GM19193 (cell line): ENCODE measurements around the gene TSPEAR.

Experiments
- POLR2A ChIP-seq: IDR thresholded peaks from 4 replicates; pipeline ENCODE4 v1.6.1; 2011; ENCODE audit not compliant: insufficient read depth, insufficient read length; ENCODE audit errors: extremely low read depth

The TSPEAR gene

DNA sequence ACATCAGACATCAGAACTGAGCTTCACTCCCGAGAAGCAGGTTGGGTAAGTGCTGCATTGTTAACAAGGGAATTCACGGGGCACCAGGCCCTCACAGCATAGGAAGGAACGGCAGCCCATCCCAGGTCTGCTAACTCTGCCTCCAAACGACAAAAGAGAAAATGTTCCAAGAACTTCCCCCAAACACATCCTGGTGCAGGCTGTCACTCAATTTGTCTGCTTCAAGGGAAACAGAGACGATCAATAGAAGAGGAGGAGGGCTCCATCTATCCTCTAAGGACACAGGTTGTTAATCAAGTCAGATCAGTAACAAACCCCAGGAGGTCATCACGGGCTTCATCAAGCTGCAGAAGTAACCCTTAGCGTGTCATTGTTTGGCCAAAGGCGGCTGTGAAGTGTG is 3.5 kb upstream of the TSPEAR start:
- TF ChIP-seq POLR2A, result no peak

DNA sequence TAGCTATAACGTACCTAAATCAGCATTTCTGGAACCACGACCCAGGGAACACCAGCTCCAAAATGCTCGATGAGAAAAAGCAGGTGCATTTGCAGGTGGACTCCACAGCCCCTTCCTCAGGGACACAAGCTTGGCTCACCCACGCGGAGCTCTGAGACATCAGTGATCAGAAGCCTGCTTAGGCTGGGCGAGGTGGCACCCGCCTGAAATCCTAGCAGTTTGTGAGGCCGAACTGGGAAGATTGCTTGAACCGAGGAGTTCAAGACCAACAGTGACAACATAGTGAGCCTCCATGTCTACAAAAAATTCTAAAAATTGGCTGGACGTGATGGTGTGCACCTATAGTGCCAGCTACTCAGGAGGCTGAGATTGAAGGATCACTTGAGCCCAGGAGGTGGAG is 2.5 kb upstream of the TSPEAR start:
- TF ChIP-seq POLR2A, result no peak

DNA sequence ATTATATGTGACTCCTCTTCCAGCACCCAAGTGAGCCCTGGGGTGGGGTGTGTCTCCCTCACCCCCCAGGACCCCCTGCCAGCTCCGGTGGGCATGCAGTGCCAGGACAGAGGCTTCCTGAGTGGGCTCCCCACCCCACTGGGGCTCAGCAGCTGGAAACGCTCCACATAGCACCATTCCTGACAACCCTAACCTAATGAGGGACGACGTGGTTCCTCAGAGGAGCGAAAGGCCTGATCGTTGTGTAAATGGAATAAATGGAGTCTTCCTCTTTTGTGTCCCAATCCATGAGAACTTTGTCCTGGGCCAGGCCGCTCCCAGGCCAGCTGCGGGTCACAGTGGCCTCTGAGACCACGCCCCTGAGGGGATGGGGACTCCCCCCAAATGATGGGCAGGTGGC is 1.8 kb upstream of the TSPEAR start:
- TF ChIP-seq POLR2A, result no peak

DNA sequence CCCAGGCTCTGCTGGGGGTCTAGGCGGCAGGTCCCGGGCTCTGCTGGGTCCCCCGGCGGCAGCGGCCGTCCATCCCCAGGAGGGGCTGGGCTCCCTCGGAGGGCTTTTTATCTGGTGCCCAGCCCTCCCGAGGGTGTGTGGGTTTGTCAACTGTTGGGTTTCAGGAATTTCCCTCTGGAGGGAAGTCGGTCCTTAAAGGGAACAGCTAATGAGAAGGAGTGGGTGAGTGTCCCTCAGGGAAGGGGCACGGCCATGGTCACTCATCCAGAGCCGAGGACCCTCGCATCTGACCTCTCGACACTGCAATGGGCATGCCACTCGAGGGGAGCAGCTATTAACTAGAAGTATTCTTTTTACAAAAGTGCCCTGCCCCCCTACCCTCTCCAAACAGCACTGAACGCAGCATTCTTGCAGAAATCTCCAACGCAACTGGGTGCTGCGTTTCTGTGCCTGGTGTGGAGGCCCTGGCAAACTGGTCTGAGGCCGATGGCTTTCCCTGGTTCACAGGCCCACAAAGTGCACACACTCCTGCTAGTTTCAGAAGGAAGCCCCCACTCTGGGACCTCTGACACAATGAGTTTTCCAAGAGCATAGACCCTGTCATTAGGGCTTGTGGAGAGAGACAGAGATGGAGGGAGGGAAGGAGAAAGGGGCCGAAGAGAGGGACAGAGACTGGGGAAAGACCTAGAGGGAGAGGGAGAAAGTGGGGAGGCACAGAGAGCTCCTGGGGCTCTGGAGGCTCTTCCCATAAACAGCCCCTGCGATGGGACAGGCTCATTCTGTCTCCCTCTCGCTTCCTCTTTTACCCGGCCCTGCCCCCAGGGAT is 1.0 kb upstream of the TSPEAR start:
- TF ChIP-seq POLR2A, result no peak

DNA sequence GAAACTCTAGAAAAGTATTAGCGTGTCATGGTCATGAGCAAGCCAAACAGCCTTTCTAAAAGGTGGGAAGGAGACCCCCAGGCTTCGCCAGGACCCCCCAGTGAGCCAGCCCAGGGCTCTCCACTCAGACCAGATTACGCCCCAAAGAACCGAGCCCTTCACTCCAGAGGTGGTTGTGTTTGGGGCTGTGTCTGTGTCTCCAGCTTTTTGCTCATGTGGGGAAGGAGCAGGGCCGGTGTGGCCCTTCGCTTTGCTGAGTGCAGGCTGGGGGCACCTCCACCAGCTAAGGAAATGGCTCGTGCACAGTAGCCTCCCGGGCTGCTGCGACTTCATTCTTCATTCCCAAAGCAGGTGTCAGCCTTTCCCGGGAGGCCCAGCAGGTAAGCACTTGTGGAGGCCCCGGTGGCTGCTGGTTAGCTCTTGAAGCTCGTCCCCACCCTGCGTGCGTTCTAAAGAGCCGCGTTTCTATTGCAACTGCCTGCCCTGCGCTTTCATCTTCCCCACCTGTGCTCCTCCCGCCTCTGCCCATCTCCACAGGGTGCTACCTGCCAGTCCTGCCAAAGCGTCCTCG is 531 bp downstream of the TSPEAR start:
- TF ChIP-seq POLR2A, result no peak

DNA sequence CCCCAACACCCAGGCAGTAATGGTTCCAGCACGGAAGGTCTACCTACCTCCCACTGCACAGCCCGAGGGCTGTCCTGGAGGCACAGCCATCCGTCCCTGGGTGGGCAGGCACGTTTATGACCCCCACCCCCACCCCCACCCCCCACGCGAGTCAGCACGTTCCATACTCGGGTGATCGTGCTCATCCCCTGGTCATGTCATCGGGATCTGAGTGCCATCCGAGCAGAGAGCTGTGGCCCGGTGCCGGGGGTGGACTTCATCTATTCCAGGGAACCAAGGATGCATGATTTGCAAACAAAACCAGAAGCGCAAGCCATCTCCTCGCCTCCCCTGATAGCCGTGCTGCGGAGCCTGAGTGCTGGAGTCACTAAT is 1.1 kb downstream of the TSPEAR start:
- no peak for TF ChIP-seq POLR2A

DNA sequence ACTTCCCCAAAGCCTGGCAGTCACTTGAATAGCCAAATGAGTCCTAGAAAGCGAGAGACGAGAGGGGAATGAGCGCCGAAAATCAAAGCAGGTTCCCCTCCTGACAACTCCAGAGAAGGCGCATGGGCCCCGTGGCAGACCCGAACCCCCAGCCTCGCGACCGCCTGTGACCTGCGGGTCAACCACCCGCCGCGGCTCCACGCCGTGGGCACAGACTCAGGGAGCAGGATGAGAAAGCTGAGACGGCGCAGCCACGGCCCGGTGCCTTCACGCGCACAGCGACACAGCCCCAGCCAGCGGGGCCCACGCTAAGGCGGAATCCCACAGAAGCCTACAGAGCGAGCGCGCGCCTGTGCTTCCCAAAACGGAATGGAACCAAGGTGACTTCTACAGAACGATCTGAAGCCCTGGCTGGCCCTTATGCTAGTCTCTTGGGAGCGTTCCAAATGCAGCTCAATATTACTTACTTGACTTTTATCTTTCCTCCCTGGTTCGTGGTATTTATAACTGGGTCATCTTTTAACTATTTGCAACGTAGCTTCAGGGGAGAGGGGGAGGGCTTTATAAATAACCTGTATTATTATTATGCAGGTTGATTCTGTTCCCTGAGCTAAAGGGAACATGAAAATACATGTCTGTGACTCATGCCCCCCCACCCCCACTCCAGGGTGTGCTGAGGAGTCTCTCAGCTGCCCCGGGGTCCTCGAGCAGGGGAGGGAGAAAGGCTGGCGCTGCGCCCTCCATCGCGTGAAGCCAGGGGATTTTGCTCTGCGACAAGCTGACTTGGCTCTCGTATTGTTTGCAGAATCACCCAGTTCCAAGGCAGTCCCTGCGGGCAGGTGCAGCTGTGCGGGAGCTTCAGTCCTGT is 1.7 kb downstream of the TSPEAR start:
- no peak for TF ChIP-seq POLR2A

DNA sequence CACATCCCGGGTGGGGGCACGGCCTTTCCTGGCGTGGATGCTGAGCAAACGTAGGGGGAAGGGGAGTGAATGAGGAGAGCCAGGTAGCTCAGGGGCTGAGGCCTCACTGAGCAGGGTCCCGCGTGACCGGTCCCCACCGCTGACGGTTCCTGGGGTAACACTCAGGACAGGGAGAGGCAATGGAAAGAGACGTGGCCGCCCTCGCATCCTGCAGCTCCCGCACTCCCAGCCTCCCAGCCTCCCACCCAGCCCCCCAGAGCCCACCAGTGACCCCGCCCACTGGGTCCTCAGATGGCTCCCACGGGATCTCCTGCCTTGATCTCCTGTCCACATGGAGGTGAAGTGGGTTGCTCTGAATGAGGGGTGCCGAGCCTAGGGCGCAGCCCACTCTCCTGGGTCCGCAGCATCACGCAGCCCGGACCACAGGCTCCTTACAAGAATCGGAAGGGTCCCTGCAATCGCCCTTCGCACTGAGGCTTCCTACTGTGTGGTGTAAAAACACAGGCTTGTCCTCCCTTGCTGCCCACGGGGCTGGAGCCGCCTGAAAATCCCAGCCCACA is 2.4 kb downstream of the TSPEAR start:
- TF ChIP-seq POLR2A, result no peak

DNA sequence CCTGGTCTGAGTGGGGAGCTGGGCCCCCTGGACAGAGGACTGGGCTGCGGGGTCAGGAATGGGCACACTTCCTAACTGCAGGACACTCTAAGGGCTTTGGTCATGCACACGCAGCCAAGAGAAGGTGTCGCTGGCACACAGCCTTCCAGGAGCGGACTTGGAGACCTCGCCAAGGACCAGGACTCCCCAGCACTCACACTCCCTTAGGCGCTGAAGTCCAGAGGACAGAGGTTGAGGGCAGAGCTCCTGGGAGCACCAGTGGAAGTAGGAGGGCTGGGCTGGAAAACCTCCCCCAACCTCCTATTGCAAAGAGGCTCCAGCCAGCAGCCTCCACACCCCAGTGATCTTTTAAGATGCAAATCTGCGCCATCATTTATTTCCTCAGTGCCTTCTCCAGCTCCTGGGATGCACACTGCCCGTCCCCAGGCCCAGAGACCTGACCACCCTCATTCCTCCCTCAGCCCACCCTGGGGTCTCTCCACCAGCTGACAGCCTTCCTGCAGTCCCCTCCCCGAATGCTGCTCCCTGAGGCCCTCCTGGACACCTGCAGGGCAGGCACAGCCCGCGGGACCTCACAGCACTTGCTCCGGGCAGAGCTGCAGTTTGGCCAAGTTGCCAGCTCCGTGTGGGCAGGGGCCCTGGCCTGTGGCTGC is 3.0 kb downstream of the TSPEAR start:
- TF ChIP-seq POLR2A, result no peak

DNA sequence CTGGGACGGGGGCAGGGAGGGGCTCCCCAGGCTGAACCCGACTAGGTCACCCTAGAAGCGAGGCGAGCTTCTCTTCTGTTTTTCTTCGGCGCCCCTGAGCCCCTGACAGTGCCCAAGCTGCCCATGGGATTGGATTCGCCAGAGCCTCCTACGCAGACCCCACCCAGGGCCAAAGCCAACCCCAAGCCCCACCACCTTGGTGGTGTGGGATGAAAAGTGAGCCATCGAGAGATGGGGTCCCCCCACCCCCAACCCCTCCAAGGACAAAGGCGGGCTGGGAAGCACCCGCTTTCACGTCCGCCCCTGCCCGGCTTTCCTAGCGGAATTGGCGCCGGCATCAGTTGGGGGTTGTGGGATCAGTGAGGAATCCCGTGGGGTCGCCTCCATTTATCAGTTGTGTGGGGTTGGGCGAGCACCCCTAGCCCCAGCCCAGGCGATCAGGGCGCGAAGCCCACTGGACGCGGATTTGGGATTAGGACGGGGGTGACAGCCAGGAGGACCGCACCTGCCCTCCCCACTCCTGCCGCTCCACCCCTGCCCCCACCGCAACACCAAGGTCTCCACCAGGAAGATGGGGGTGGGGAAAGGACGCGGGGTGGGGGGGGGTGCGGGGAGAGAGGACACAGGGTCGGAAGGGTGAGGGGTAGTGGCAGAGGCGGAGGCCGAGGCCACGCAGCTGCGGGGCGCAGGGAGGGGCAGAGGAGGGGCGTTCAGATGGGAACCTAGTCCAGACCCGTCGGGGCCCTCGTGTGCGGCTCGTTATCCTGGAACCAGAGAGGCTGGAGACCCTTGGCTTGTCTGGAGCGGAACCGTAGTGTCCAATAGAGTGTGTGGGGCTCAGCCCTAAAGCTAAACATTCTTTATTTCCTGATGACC is 4.4 kb downstream of the TSPEAR start:
- TF ChIP-seq POLR2A, result no peak

DNA sequence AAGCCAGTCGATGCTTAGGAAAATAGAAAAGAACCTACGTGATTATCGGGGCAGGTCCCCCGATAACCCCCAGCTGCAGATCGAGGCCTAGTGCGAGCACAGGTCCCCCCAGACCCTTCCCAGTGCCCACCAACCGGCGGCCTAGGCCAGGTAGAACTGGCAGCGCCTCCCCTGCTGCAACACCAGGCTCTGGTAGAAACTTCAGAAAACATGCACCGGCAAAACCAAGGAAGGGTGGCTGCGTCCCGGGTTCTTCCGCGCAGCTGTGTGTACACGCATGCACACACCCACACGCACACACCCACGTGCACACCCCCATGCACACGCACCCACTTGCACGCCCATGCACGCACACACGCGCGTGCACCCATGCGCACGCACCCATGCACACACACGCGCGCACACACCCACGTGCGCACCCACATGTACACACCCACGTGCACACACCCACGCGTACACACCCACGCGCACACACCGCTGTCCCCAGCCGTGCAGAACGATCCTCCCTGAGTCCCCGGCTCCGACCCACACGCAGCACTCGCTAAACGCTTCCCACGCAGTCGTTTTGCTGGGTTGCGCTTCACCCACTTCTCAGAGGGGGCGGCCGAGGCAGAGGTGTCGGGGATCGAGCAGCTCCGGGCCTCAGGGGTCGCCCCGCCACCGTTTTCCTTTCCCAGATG is 5.2 kb downstream of the TSPEAR start:
- no peak for TF ChIP-seq POLR2A

DNA sequence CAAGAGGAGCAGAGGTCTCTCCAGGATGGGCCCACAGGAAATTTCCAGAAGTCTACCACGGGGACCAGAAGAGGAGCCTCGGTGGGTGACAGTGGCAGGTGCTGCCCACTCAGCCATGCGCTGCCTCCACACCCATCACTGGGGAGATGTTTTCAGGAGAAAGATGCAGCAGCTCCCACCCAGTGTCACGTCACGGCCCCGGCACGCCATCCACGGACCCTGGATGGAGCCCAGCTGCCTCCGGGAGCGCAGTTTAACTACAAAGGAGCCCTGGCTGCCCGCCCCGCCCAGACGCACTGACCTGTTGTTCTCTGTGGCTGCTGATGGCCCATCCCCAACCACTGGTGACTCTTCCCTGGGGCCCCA is 6.8 kb downstream of the TSPEAR start:
- no peak for TF ChIP-seq POLR2A
